Measurements from ENCODE around the gene CDYL. TPM values are rescaled to one million over a fixed set of nuclear protein-coding genes. Genes with fewer than 3 reads are reported as not detected.
A peak's percentile ranks its signal among the peaks of the same experiment; 100 is the strongest.

The CDYL gene
- total RNA-seq, 2 donors from 2014 or later, result 55.1 to 58.2 TPM

DNA sequence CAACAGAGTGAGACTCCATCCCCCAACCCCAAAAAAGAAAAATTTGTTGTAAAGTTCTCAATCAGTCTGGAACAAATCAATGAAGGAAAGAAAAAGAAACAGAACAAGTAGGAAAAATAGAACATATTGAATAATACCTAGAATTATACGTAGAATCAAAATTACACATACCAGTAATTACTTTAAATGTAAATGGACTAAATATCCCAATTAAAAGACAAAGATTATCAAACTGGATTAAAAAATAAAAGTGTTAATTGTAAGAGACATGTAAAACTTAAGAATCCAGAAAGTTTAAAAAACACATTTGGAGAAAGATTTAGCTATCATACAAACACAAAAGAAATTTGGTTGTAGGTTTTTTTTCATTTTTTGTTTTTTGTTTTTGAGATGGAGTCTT is 12.3 kb upstream of the CDYL start:
- TF ChIP-seq, protein P1, sequence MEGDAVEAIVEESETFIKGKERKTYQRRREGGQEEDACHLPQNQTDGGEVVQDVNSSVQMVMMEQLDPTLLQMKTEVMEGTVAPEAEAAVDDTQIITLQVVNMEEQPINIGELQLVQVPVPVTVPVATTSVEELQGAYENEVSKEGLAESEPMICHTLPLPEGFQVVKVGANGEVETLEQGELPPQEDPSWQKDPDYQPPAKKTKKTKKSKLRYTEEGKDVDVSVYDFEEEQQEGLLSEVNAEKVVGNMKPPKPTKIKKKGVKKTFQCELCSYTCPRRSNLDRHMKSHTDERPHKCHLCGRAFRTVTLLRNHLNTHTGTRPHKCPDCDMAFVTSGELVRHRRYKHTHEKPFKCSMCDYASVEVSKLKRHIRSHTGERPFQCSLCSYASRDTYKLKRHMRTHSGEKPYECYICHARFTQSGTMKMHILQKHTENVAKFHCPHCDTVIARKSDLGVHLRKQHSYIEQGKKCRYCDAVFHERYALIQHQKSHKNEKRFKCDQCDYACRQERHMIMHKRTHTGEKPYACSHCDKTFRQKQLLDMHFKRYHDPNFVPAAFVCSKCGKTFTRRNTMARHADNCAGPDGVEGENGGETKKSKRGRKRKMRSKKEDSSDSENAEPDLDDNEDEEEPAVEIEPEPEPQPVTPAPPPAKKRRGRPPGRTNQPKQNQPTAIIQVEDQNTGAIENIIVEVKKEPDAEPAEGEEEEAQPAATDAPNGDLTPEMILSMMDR (conservative IDR thresholded peaks at IDR 0.05), result no peak
- H3K27ac Mint-ChIP-seq, result no peak overlapping the region
- H3K4me3 Mint-ChIP-seq, result no peak overlapping the region
- Histone ChIP-seq H3K9me3 (ENCODE audit: control insufficient read depth, low read length) (peaks cover 34% of the 10 kb centered on the region), H3K4me3 (ENCODE audit: low read length) (no peak overlapping the region), H3K4me1 (ENCODE audit: control insufficient read depth, insufficient read depth, low read length) (no peaks in the 10 kb centered on the region), H3K36me3 (ENCODE audit: control insufficient read depth, insufficient read depth, low read length) (no peaks in the 10 kb centered on the region), H3K27ac (ENCODE audit: low read depth, low read length) (no peak overlapping the region), H3K9ac (ENCODE audit: extremely low read depth, low read length, poor library complexity, severe bottlenecking) (no peak overlapping the region), H3K27me3 (ENCODE audit: control insufficient read depth, insufficient read depth, low read length, poor library complexity, severe bottlenecking) (no peaks in the 10 kb centered on the region)
- no peaks in the 10 kb centered on the region for H3K27me3 Mint-ChIP-seq (ENCODE audit: insufficient read depth)
- peaks cover 10% of the 10 kb centered on the region for H3K4me1 Mint-ChIP-seq
- no CpG with 5 or more reads among the region's 1 CpG for WGBS, 2 experiments (ENCODE audit: insufficient coverage in 1 of 2, insufficient read length in 1 of 2)
- no peak for DNase-seq
- no peaks in the 10 kb centered on the region for H3K36me3 Mint-ChIP-seq (ENCODE audit: low read depth)
- H3K9me3 Mint-ChIP-seq, result peaks cover 29% of the 10 kb centered on the region

DNA sequence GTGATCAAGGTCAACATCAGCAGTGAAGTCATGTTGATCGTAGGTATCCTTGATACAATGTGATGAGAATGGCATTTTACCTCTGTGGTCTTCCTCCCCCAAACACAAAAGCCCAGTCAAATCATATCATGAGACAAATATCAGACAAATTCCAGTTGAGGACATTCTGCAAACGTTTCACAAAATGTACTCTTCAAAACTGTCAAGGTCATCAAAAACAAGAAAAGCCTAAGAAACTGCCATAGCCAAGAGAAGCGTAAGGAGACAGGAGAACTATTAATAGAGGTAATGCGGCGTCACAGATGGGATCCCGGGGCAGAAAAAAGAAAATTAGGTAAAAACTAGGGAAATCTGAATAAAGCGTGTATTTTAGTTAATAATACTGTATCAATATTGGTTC is 7.4 kb upstream of the CDYL start:
- TF ChIP-seq, protein P1 (conservative IDR thresholded peaks at IDR 0.05), result no peak

DNA sequence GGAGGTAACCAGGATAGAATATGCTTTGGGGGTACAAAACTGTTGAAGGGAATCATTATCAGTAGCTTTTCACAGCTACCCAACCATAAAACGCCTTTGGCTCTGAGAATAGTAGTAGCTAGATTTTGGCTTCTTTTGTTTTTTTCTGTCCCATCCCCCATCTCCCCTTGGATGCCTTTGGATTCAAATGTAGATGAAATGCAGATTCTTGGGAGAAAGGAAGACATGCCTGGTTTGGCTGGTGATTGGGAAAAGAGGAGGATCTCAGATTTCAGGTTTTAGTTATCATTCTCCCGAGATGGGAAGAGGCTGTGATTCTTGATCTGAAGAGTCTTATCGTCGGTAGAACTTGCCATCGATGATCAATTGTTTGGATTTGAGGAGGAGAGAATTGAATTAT is 3.5 kb upstream of the CDYL start:
- WGBS, 2 experiments (ENCODE audit: insufficient coverage in 1 of 2, insufficient read length in 1 of 2), result 11 to 18% methylated on average over 4 to 5 of the region's 5 CpGs
- peaks cover 9% of the 10 kb centered on the region for H3K27me3 Mint-ChIP-seq (ENCODE audit: insufficient read depth)
- no peak overlapping the region for H3K9ac ChIP-seq (ENCODE audit: extremely low read depth, low read length, poor library complexity, severe bottlenecking)
- H3K27ac Mint-ChIP-seq, result peak overlapping the region; percentile 18
- no peaks in the 10 kb centered on the region for H3K27me3 ChIP-seq (ENCODE audit: control insufficient read depth, insufficient read depth, low read length, poor library complexity, severe bottlenecking)
- H3K9me3 Mint-ChIP-seq, result no peaks in the 10 kb centered on the region
- no peaks in the 10 kb centered on the region for H3K9me3 ChIP-seq (ENCODE audit: control insufficient read depth, low read length)
- H3K27ac ChIP-seq (ENCODE audit: low read depth, low read length), result no peak overlapping the region
- peak overlapping the region; percentile 80 for H3K4me3 Mint-ChIP-seq
- peak; percentile 67 for DNase-seq
- no peak overlapping the region for H3K4me3 ChIP-seq (ENCODE audit: low read length)
- no peaks in the 10 kb centered on the region for H3K36me3 ChIP-seq (ENCODE audit: control insufficient read depth, insufficient read depth, low read length)
- no peaks in the 10 kb centered on the region for H3K4me1 ChIP-seq (ENCODE audit: control insufficient read depth, insufficient read depth, low read length)
- no peaks in the 10 kb centered on the region for H3K4me1 Mint-ChIP-seq
- no peaks in the 10 kb centered on the region for H3K36me3 Mint-ChIP-seq (ENCODE audit: low read depth)
- TF ChIP-seq, protein P1 (conservative IDR thresholded peaks at IDR 0.05), result no peak

More for the DNA sequence above, 7.4 kb upstream of the CDYL start:
- no peaks in the 10 kb centered on the region for H3K4me1 ChIP-seq (ENCODE audit: control insufficient read depth, insufficient read depth, low read length)
- H3K4me3 Mint-ChIP-seq, result no peak overlapping the region
- no peaks in the 10 kb centered on the region for H3K36me3 Mint-ChIP-seq (ENCODE audit: low read depth)
- no peaks in the 10 kb centered on the region for H3K4me1 Mint-ChIP-seq
- H3K27me3 ChIP-seq (ENCODE audit: control insufficient read depth, insufficient read depth, low read length, poor library complexity, severe bottlenecking), result no peaks in the 10 kb centered on the region
- DNase-seq, result no peak
- H3K27ac Mint-ChIP-seq, result no peak overlapping the region
- peaks cover 6% of the 10 kb centered on the region for H3K9me3 Mint-ChIP-seq
- WGBS, 2 experiments (ENCODE audit: insufficient coverage in 1 of 2, insufficient read length in 1 of 2), result 93 to 94% methylated on average over 5 to 7 of the region's 7 CpGs
- H3K4me3 ChIP-seq (ENCODE audit: low read length), result no peak overlapping the region
- no peaks in the 10 kb centered on the region for H3K36me3 ChIP-seq (ENCODE audit: control insufficient read depth, insufficient read depth, low read length)
- peaks cover 2% of the 10 kb centered on the region for H3K27me3 Mint-ChIP-seq (ENCODE audit: insufficient read depth)
- no peak overlapping the region for H3K27ac ChIP-seq (ENCODE audit: low read depth, low read length)
- peaks cover 12% of the 10 kb centered on the region for H3K9me3 ChIP-seq (ENCODE audit: control insufficient read depth, low read length)
- no peak overlapping the region for H3K9ac ChIP-seq (ENCODE audit: extremely low read depth, low read length, poor library complexity, severe bottlenecking)

Measured in endodermal cell (in vitro differentiated cells).